SK-N-SH (cell line): Measurements from ENCODE around the gene PDE4D. TPM values are rescaled to one million over a fixed set of nuclear protein-coding genes. Genes with fewer than 3 reads are reported as not detected.

Experiments used
- CTCF ChIA-PET: fragments of 300-600, 350-600 bp; formaldehyde crosslinking; extraction: SDS; loops from one replicate; lab custom pipeline; 2021; lab: Yijun Ruan, JAX
- POLR2A ChIA-PET: fragments of 350-600 bp; sonication (Branson Sonifier 250); formaldehyde crosslinking; extraction: SDS; loops from one replicate; lab custom pipeline; 2020; ENCODE audit warnings: antibody characterized with exemption, inconsistent platforms; lab: Yijun Ruan, JAX
- DNase-seq: peaks from one replicate; pipeline ENCODE4 v3.0.0; 2012
- H2AFZ ChIP-seq: fragments of 200-600 bp; sonication (generic); 2 replicates; pipeline ENCODE4 v1.8.1; 2016; ENCODE audit warnings: antibody characterized with exemption, mild to moderate bottlenecking, low read depth
- H3F3A ChIP-seq: fragments of 200-600 bp; sonication (generic); replicated peaks from 2 replicates; pipeline ENCODE3; 2016; ENCODE audit warnings: antibody characterized with exemption, mild to moderate bottlenecking; ENCODE audit not compliant: insufficient read depth
- H3K27ac ChIP-seq, 2 experiments: fragments of 200-500 bp in 1 of 2; fragments of 200-600 bp in 1 of 2; sonication (Bioruptor generic) in 1 of 2; sonication (generic), shearing (Covaris generic) in 1 of 2; 2 replicates each; pipeline versions ENCODE4 v1.5.1 to v1.6.1; 2014 to 2016; ENCODE audit warnings: low read depth in 2 of 2, inconsistent platforms in 1 of 2, low read length in 1 of 2, mild to moderate bottlenecking in 1 of 2, mixed read lengths in 1 of 2
- H3K27me3 ChIP-seq: fragments of 200-600 bp; sonication (generic), shearing (Covaris generic); 2 replicates; pipeline ENCODE4 v1.6.1; 2016; ENCODE audit warnings: mixed run types; ENCODE audit not compliant: insufficient read depth
- H3K36me3 ChIP-seq, 2 experiments: fragments of 200-500 bp in 1 of 2; fragments of 200-600 bp in 1 of 2; sonication (Bioruptor generic) in 1 of 2; sonication (generic) in 1 of 2; replicated peaks in 1 of 2; 2 replicates each; pipeline versions ENCODE3 to v1.5.1; 2014 to 2016; ENCODE audit warnings: low read length in 1 of 2, mild to moderate bottlenecking in 1 of 2; ENCODE audit not compliant: insufficient read depth in 2 of 2, control insufficient read depth in 1 of 2
- H3K4me1 ChIP-seq, 2 experiments: fragments of 200-500 bp in 1 of 2; fragments of 200-600 bp in 1 of 2; sonication (Bioruptor generic) in 1 of 2; sonication (generic), shearing (Covaris generic) in 1 of 2; 2 replicates each; pipeline versions ENCODE4 v1.5.1 to v1.6.1; 2014 to 2016; ENCODE audit warnings: low read depth in 1 of 2, low read length in 1 of 2, mixed run types in 1 of 2; ENCODE audit not compliant: insufficient read depth in 2 of 2, control insufficient read depth in 1 of 2
- H3K4me2 ChIP-seq: fragments of 200-600 bp; sonication (generic), shearing (Covaris generic); 2 replicates; pipeline ENCODE4 v1.6.1; 2017; ENCODE audit warnings: mixed run types
- H3K4me3 ChIP-seq, 2 experiments: fragments of 200-500 bp in 1 of 2; fragments of 200-600 bp in 1 of 2; sonication (Bioruptor generic) in 1 of 2; sonication (generic), shearing (Covaris generic) in 1 of 2; 2 replicates each; pipeline versions ENCODE4 v1.5.1 to v1.8.1; 2014 to 2016; ENCODE audit warnings: low read depth in 2 of 2, inconsistent platforms in 1 of 2, low read length in 1 of 2, mild to moderate bottlenecking in 1 of 2, mixed read lengths in 1 of 2, moderate library complexity in 1 of 2
- H3K79me2 ChIP-seq: fragments of 200-600 bp; sonication (generic); 2 replicates; pipeline ENCODE4 v1.8.1; 2017; ENCODE audit warnings: mild to moderate bottlenecking; ENCODE audit not compliant: insufficient read depth
- H3K9ac ChIP-seq: fragments of 200-600 bp; sonication (generic); 2 replicates; pipeline ENCODE4 v1.6.1; 2017; ENCODE audit warnings: mixed run types
- H3K9me2 ChIP-seq: fragments of 200-600 bp; sonication (generic); 2 replicates; pipeline ENCODE4 v1.6.1; 2017; ENCODE audit warnings: mixed run types
- H3K9me3 ChIP-seq: fragments of 200-600 bp; sonication (generic); 2 replicates; pipeline ENCODE4 v1.6.1; 2017; ENCODE audit warnings: mixed run types, mild to moderate bottlenecking, moderate library complexity
- H4K20me1 ChIP-seq: fragments of 200-600 bp; sonication (generic); 2 replicates; pipeline ENCODE4 v1.6.1; 2017; ENCODE audit warnings: mild to moderate bottlenecking, mixed run types; ENCODE audit not compliant: insufficient read depth
- FOSL2 ChIP-seq: IDR thresholded peaks from 2 replicates; pipeline ENCODE4 v1.4.0; 2012; ENCODE audit warnings: low read depth, mild to moderate bottlenecking, moderate library complexity, borderline replicate concordance
- FOXJ3 ChIP-seq: sonication (generic); formaldehyde crosslinking; IDR thresholded peaks from 2 replicates; pipeline ENCODE4 v1.5.1; 2020; ENCODE audit warnings: mild to moderate bottlenecking, missing genetic modification reagents
- MAX ChIP-seq: IDR thresholded peaks from 2 replicates; pipeline ENCODE4 v1.4.0; 2012; ENCODE audit warnings: low read depth
- MXI1 ChIP-seq: IDR thresholded peaks from 2 replicates; pipeline ENCODE4 v1.6.1; 2012; ENCODE audit warnings: mild to moderate bottlenecking, low read depth, low read length, improper control_type of control experiment
- PBX3 ChIP-seq: IDR thresholded peaks from 2 replicates; pipeline ENCODE4; 2012
- RCOR1 ChIP-seq: fragments of 150-350 bp; IDR thresholded peaks from 2 replicates; pipeline ENCODE4 v1.6.1; 2017; ENCODE audit warnings: antibody characterized with exemption, low read length
- REST ChIP-seq: IDR thresholded peaks from 2 replicates; pipeline ENCODE4 v1.6.1; 2012; ENCODE audit warnings: mild to moderate bottlenecking, low read depth, low read length, moderate library complexity
- TCF12 ChIP-seq: IDR thresholded peaks from 2 replicates; pipeline ENCODE4 v1.4.0; 2012
- TEAD4 ChIP-seq: IDR thresholded peaks from 2 replicates; pipeline ENCODE4 v1.4.0; 2012; ENCODE audit warnings: mild to moderate bottlenecking, borderline replicate concordance; ENCODE audit not compliant: insufficient read depth
- WGBS: methylation state at CpG from one replicate; pipeline ENCODE4 v1.1.6; 2017; ENCODE audit warnings: low lambda C conversion rate; 5-methylcytosine and 5-hydroxymethylcytosine counted together
- polyA plus RNA-seq, 3 experiments: library from polyadenylated mRNA; depleted of rRNA; stranded (reverse); fragments of >200 nt; gene quantifications; 2 replicates each; pipeline ENCODE4 v1.2.3, GENCODE V29; 2012

Gene PDE4D
- polyA plus RNA-seq, 1 of the 3 experiments (the other 2 are of a cell fraction) = 2.4 TPM

GRCh38 chr5:59624898-59625297, 268.6 kb downstream of the PDE4D start:
- Histone ChIP-seq H3K4me3 (no peak overlapping the region), H2AFZ (no peak overlapping the region), H3K36me3 (no peaks in the 10 kb centered on the region), H3K9ac (no peak overlapping the region), H3F3A (peaks cover 8% of the 10 kb centered on the region), H3K79me2 (no peaks in the 10 kb centered on the region), H3K9me2 (no peaks in the 10 kb centered on the region), H3K27ac (no peak overlapping the region), H3K4me2 (no peak overlapping the region), H3K4me1 (no peaks in the 10 kb centered on the region; a peak in 1 of 4 replicates), H4K20me1 (no peaks in the 10 kb centered on the region), H3K27me3 (no peaks in the 10 kb centered on the region), H3K9me3 (no peaks in the 10 kb centered on the region)
- POLR2A ChIA-PET = no interaction called here
- 87% methylated on average over 2 of the region's 2 CpGs for WGBS
- TF ChIP-seq MXI1 (no peak), REST (no peak)
- no peak for DNase-seq
- CTCF ChIA-PET = interaction anchor here (0.7 kb wide), 1 partner anchor 11 kb away, joined by 4 read pairs; no protein-coding TSS in a partner anchor

GRCh38 chr5:59622848-59623247, 270.7 kb downstream of the PDE4D start:
- DNase-seq = no peak
- no peak overlapping the region for H3K4me2 ChIP-seq
- no peaks in the 10 kb centered on the region; a peak in 1 of 4 replicates for H3K4me1 ChIP-seq
- POLR2A ChIA-PET = no interaction called here
- no peaks in the 10 kb centered on the region for H3K9me3 ChIP-seq
- no peaks in the 10 kb centered on the region for H4K20me1 ChIP-seq
- no peaks in the 10 kb centered on the region for H3K9me2 ChIP-seq
- CTCF ChIA-PET = no interaction called here
- WGBS = 29% methylated on average over 2 of the region's 2 CpGs
- no peak overlapping the region for H2AFZ ChIP-seq
- TF ChIP-seq TEAD4 (no peak), RCOR1 (no peak), MAX (no peak), FOXJ3 (CRISPR knock-in tag) (no peak), REST (no peak), PBX3 (peak; percentile 53), FOSL2 (peak; percentile 34; the same call in 1 of the 2 replicates), TCF12 (peak; percentile 18; the same call in 1 of the 2 replicates)
- H3F3A ChIP-seq = peaks cover 8% of the 10 kb centered on the region
- no peaks in the 10 kb centered on the region for H3K36me3 ChIP-seq
- no peak overlapping the region for H3K9ac ChIP-seq
- no peak overlapping the region for H3K4me3 ChIP-seq
- no peaks in the 10 kb centered on the region for H3K79me2 ChIP-seq
- H3K27me3 ChIP-seq = no peaks in the 10 kb centered on the region
- H3K27ac ChIP-seq = peak overlapping the region in 1 of 2 experiments; percentile 23; a peak in 1 of 4 replicates
